Trophoblast cell (in vitro differentiated cells and primary cell): Measurements from ENCODE around the gene SLC9B1. TPM values are rescaled to one million over a fixed set of nuclear protein-coding genes. Genes with fewer than 3 reads are reported as not detected.
A peak's percentile ranks its signal among the peaks of the same experiment; 100 is the strongest.

Source experiments
- DNase-seq, 2 donors: peaks; one replicate each; pipeline ENCODE4 v3.0.0-alpha.2; 2016
- H2AFZ ChIP-seq: 2 replicates; pipeline ENCODE4 v1.6.1; 2013; ENCODE audit warnings: low read length, moderate library complexity, mild to moderate bottlenecking; ENCODE audit not compliant: insufficient read depth, poor library complexity
- H2AK5ac ChIP-seq: 2 replicates; pipeline ENCODE4 v1.6.1; 2013; ENCODE audit warnings: mild to moderate bottlenecking, low read length
- H2BK120ac ChIP-seq: 2 replicates; pipeline ENCODE4 v1.6.1; 2013; ENCODE audit warnings: low read length, mild to moderate bottlenecking, moderate library complexity; ENCODE audit not compliant: insufficient read depth, poor library complexity
- H2BK12ac ChIP-seq: 2 replicates; pipeline ENCODE4 v1.6.1; 2013; ENCODE audit warnings: mild to moderate bottlenecking, low read length, moderate library complexity
- H2BK5ac ChIP-seq: 2 replicates; pipeline ENCODE4 v1.6.1; 2013; ENCODE audit warnings: low read length, low read depth, moderate library complexity, mild to moderate bottlenecking; ENCODE audit not compliant: poor library complexity
- H3K14ac ChIP-seq: 2 replicates; pipeline ENCODE4 v1.6.1; 2013; ENCODE audit warnings: mild to moderate bottlenecking, low read length
- H3K18ac ChIP-seq: 2 replicates; pipeline ENCODE4 v1.6.1; 2013; ENCODE audit warnings: mild to moderate bottlenecking, low read length
- H3K23ac ChIP-seq: 2 replicates; pipeline ENCODE4 v1.6.1; 2013; ENCODE audit warnings: low read length
- H3K27ac ChIP-seq: 2 replicates; pipeline ENCODE4 v1.5.1; 2013; ENCODE audit warnings: low read depth, mild to moderate bottlenecking, inconsistent platforms, low read length, moderate library complexity
- H3K27me3 ChIP-seq: 2 replicates; pipeline ENCODE4 v1.6.1; 2013; ENCODE audit warnings: inconsistent platforms, mild to moderate bottlenecking, low read length, moderate library complexity; ENCODE audit not compliant: insufficient read depth
- H3K36me3 ChIP-seq, 2 experiments: 1 replicate in 1 of 2; 2 replicates in 1 of 2; pipeline ENCODE4 v1.6.1; 2013; ENCODE audit warnings: low read length in 2 of 2, mild to moderate bottlenecking in 2 of 2, moderate library complexity in 1 of 2; ENCODE audit not compliant: insufficient read depth in 2 of 2, control insufficient read depth in 1 of 2
- H3K4ac ChIP-seq: 2 replicates; pipeline ENCODE4 v1.6.1; 2013; ENCODE audit warnings: low read depth, mild to moderate bottlenecking, low read length, moderate library complexity
- H3K4me1 ChIP-seq, 2 experiments: 1 replicate in 1 of 2; 2 replicates in 1 of 2; pipeline ENCODE4 v1.6.1; 2013; ENCODE audit warnings: low read length in 2 of 2, mild to moderate bottlenecking in 2 of 2, moderate library complexity in 1 of 2; ENCODE audit not compliant: insufficient read depth in 2 of 2, control insufficient read depth in 1 of 2
- H3K4me2 ChIP-seq: 2 replicates; pipeline ENCODE4 v1.6.1; 2013; ENCODE audit warnings: inconsistent platforms, mild to moderate bottlenecking, low read length, moderate library complexity
- H3K4me3 ChIP-seq: 2 replicates; pipeline ENCODE4 v1.5.1; 2013; ENCODE audit warnings: mild to moderate bottlenecking, low read depth, low read length, inconsistent platforms
- H3K79me1 ChIP-seq: one replicate; pipeline ENCODE4 v1.6.1; 2013; ENCODE audit warnings: low read length
- H3K79me2 ChIP-seq: 2 replicates; pipeline ENCODE4 v1.6.1; 2013; ENCODE audit warnings: low read length, mild to moderate bottlenecking; ENCODE audit not compliant: control insufficient read depth, insufficient read depth, poor library complexity
- H3K9ac ChIP-seq: 2 replicates; pipeline ENCODE4 v1.6.1; 2013; ENCODE audit warnings: mild to moderate bottlenecking, low read length
- H3K9me3 ChIP-seq: 2 replicates; pipeline ENCODE4 v1.6.1; 2013; ENCODE audit warnings: low read depth, mild to moderate bottlenecking, control low read depth, inconsistent platforms, low read length; ENCODE audit not compliant: insufficient read depth
- H4K12ac ChIP-seq: 2 replicates; pipeline ENCODE4 v1.6.1; 2013; ENCODE audit warnings: low read depth, mild to moderate bottlenecking, low read length, moderate library complexity
- H4K8ac ChIP-seq: 2 replicates; pipeline ENCODE4 v1.6.1; 2013; ENCODE audit warnings: low read depth, mild to moderate bottlenecking, low read length, moderate library complexity
- H4K91ac ChIP-seq: one replicate; pipeline ENCODE4 v1.6.1; 2013; ENCODE audit warnings: low read depth, mild to moderate bottlenecking, low read length, moderate library complexity
- whole genome bisulfite sequencing: extraction: QIAGEN DNeasy Blood & Tissue Kit; methylation state at CpG from one replicate; pipeline ENCODE4 v1.1.7; 2013; ENCODE audit warnings: missing lambda C conversion rate; ENCODE audit not compliant: insufficient read length, insufficient coverage; ENCODE audit errors: extremely low coverage; 5-methylcytosine and 5-hydroxymethylcytosine counted together
- polyA plus RNA-seq: library from polyadenylated mRNA; stranded (reverse); fragments of 200-250 nt; gene quantifications from 2 replicates; pipeline ENCODE4 v1.2.3, GENCODE V29; 2013

Gene SLC9B1, protein sequence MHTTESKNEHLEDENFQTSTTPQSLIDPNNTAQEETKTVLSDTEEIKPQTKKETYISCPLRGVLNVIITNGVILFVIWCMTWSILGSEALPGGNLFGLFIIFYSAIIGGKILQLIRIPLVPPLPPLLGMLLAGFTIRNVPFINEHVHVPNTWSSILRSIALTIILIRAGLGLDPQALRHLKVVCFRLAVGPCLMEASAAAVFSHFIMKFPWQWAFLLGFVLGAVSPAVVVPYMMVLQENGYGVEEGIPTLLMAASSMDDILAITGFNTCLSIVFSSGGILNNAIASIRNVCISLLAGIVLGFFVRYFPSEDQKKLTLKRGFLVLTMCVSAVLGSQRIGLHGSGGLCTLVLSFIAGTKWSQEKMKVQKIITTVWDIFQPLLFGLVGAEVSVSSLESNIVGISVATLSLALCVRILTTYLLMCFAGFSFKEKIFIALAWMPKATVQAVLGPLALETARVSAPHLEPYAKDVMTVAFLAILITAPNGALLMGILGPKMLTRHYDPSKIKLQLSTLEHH
- 0.40 TPM in 2 replicates for polyA plus RNA-seq

DNA sequence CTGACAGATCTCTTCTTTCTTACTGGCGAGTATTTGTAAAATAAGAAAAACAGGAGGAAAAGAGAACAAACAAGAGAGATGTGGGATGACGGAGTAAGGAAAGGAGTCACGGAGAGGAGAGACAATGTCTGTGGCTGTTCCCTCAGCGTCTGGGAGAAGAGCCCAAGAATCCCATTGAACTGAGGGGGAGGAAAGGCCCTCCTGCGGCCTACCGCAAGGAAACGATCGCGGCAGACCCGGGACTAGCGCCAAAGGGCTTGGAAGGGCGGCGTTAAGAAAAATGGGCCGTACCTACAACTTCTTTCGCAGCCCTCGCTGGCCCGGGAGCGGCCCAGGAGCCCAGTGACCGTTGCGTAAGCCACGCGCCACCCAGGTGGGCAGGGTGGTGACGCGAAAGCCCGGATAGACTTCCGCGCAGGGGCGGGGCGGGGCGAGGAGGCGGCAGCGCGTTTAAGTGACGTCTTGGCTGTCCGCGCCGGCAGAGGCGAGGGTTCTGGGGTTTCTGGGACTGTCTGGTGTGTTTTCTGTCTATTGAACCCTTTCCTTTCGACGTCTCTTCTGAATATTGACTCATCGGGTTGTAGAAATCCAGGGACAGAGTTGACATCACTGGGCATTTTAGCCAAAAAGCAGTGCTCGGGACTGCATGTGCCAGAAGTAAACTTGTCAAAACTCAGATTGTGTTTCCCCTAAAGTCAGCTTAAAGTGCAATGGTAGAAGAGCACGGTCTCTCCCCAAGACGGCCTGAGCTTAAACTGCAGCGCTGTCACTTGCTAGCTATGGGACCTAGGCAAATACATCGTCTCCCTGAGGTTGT is at the start of gene SLC9B1:
TSS of gene SLC9B1 (minus strand) at position 398 of the 817 bp plus-strand sequence. CDS start 27,994 bp downstream, outside the sequence.
- H3K23ac ChIP-seq, result no peak within 1 kb of the TSS
- peak within 1 kb of the TSS; percentile 76 for H3K4me2 ChIP-seq

DNA sequence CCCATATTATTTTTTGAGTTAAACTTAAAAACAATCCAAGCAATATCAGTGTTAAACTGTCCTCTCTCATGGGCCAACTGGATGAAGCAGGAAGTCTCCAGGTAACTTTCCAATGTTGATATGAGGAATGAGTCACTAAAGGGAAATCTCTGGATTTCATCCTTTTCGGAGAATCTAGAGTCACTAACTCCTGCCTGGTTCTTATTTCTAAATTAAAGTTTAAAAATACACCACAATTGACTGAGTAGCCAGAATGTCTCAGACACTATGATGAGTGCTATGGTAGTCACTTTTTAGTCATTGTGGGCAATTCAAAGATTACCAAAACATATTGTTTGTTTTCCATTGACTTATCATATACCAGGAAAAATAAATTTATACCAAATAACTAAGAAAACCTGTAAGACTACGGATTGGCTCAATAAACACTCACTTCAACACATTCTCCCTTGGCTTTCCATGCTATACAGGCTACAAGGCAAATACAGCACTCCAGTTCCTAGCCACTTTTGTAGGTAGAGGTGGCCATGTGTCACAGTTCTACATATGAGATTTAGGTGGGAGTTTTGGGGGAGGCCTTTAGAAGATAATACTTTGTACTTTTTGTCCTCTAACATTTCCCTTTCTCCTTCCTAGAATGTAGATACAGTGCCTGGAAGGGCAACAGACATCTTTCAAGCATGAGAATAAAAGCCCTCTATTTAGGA is 48.5 kb upstream of the SLC9B1 start:
- H4K8ac ChIP-seq, result no peak overlapping the region
- H3K27ac ChIP-seq, result no peak overlapping the region
- WGBS, result no CpG with 5 or more reads among the region's 2 CpGs
- no peak overlapping the region for H4K12ac ChIP-seq
- H3K4ac ChIP-seq, result no peak overlapping the region
- no peak overlapping the region for H3K9ac ChIP-seq
- no peak overlapping the region for H2BK5ac ChIP-seq
- no peaks in the 10 kb centered on the region for H3K36me3 ChIP-seq
- no peak overlapping the region for H3K4me2 ChIP-seq
- H3K79me2 ChIP-seq, result no peaks in the 10 kb centered on the region
- H3K4me1 ChIP-seq, result no peaks in the 10 kb centered on the region
- no peaks in the 10 kb centered on the region for H3K9me3 ChIP-seq
- no peaks in the 10 kb centered on the region for H3K79me1 ChIP-seq
- H3K18ac ChIP-seq, result no peak overlapping the region
- H2BK12ac ChIP-seq, result no peak overlapping the region
- no peaks in the 10 kb centered on the region for H3K27me3 ChIP-seq
- H2AFZ ChIP-seq, result no peak overlapping the region
- no peak overlapping the region for H2AK5ac ChIP-seq
- no peak overlapping the region for H3K23ac ChIP-seq
- no peak overlapping the region for H3K14ac ChIP-seq
- H2BK120ac ChIP-seq, result no peak overlapping the region
- H4K91ac ChIP-seq, result no peak overlapping the region
- peak in 1 of 2 donors; percentile 31 for DNase-seq
- H3K4me3 ChIP-seq, result no peak overlapping the region

More for the DNA sequence above, at the start of gene SLC9B1:
- Histone ChIP-seq H3K4me1 (peaks cover 0 to 7% of the 10 kb centered on the region in 2 experiments), H4K91ac (peak within 1 kb of the TSS; percentile 9), H3K27me3 (no peaks in the 10 kb centered on the region), H2BK12ac (no peak within 1 kb of the TSS), H4K12ac (peak within 1 kb of the TSS; percentile 22), H3K4ac (no peak within 1 kb of the TSS), H3K79me1 (no peaks in the 10 kb centered on the region), H3K9ac (peak within 1 kb of the TSS; percentile 44), H4K8ac (peak within 1 kb of the TSS; percentile 58), H2BK120ac (peak within 1 kb of the TSS; percentile 35), H2AFZ (peak within 1 kb of the TSS; percentile 56), H3K27ac (peak within 1 kb of the TSS; percentile 41), H3K9me3 (no peaks in the 10 kb centered on the region), H3K79me2 (no peaks in the 10 kb centered on the region), H3K14ac (peak within 1 kb of the TSS; percentile 70), H2BK5ac (no peak within 1 kb of the TSS), H3K18ac (no peak within 1 kb of the TSS), H2AK5ac (no peak within 1 kb of the TSS), H3K36me3 (no peaks in the 10 kb centered on the region), H3K4me3 (peak within 1 kb of the TSS; percentile 40)
- no CpG with 5 or more reads among the region's 46 CpGs for WGBS
- DNase-seq, result peak; percentile 98 to 99

GRCh38 chr4:103060453-103061148 is 41.1 kb upstream of the SLC9B1 start:
- Histone ChIP-seq H3K79me1 (no peaks in the 10 kb centered on the region), H3K4ac (no peak overlapping the region), H2BK120ac (no peak overlapping the region), H3K18ac (no peak overlapping the region), H3K4me2 (no peak overlapping the region), H3K79me2 (no peaks in the 10 kb centered on the region), H3K4me3 (no peak overlapping the region), H2AK5ac (no peak overlapping the region), H2BK5ac (no peak overlapping the region), H2AFZ (no peak overlapping the region), H4K12ac (no peak overlapping the region), H3K9ac (no peak overlapping the region), H3K27me3 (no peaks in the 10 kb centered on the region), H2BK12ac (no peak overlapping the region), H3K27ac (no peak overlapping the region), H3K9me3 (no peaks in the 10 kb centered on the region), H3K23ac (no peak overlapping the region), H3K36me3 (no peaks in the 10 kb centered on the region), H3K14ac (no peak overlapping the region), H3K4me1 (no peaks in the 10 kb centered on the region), H4K8ac (no peak overlapping the region), H4K91ac (no peak overlapping the region)
- no peak for DNase-seq
- no CpG with 5 or more reads among the region's 2 CpGs for WGBS
